NCI-H128 (cell line): ENCODE results near the gene AQP12A.
"Not testable (repeated sequence)": the region's sequence is repeated elsewhere in the genome, so short reads cannot be mapped to it uniquely, and the experiment has no call there.

ENCODE experiments used
- DNase-seq: peaks from one replicate; lab custom pipeline; 2025; ENCODE audit not compliant: unreplicated experiment; lab: John Stamatoyannopoulos, UW

The AQP12A gene

DNA sequence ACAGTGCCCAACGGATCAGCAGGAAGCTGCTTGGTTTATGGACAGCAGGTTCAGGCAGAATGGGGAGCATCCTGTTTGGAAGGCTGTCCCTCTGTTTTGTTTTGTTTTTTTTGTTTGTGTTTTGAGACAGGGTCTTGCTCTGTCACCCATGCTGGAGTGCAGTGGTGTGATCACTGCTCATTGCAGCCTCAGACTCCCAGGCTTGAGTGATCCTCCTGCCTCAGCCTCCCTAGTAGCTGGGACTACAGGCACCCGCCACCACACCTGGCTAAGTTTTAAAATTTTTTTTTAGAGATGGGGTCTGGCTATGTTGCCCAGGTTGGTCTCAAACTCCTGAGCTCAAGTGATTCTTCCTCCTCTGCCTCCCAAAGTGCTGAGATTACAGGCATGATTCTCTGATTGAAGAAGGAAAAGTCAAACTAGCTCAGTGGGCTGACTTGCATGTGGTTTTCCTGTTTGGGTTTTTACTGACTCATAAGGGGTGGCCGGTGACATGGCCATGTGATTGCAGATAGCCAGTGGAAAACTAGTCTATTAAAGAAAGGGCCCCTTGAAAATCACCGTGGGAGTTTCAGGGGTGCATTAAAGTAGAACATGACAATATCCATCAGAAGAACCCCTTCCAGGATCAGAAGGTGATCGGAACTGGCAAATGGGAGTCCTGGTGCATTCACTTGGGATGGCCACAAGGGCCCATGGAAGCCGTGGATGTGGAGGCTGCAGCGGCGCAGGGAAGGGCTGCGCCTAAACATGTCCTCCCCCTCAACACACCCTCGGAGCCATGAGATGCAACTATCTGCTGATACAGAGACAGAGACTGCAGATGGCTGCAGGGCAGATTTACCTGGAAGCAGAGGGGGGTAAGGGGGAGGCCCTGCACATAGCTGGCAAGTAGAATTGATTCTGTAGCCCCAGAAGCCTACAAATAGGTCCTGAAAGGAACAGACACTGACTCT, 35.5 kb upstream of the AQP12A start:
- no peak for DNase-seq

DNA sequence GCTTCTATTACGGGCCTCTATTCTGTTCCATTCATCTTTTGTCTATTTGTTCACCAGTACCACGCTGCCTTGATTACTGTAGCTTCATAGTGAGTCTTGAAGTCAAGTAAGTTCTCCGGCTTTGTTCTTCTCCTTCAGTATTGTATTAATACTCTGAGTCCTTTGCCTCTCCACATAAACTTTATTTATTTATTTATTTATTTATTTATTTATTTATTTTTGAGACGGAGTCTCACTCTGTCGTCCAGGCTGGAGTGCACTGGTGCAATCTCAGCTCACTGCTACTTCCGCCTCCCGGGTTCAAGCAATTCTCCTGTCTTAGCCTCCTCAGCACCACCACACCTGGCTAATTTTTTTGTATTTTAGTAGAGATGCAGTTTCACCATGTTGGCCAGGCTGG, 31.8 kb upstream of the AQP12A start:
- DNase-seq = not testable (repeated sequence)

DNA sequence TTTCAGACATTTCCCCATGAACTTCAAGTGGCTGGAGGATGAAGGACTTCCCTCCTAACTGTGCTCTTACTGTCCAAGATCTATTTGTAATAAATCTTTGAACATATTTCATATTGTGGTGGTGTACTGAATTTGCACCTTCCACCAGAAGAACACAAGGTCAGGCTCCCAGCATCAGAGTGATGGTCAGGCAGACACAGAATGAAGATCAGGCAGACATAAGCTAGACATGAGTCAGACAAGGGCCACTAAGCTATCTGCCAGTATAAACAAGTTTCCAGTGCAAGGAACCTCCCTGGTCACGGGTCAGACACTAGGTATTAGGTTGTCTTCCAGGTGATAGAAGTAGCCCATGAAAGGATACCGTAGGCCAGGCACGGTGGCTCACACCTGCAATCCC, 29.0 kb upstream of the AQP12A start:
- no peak for DNase-seq

DNA sequence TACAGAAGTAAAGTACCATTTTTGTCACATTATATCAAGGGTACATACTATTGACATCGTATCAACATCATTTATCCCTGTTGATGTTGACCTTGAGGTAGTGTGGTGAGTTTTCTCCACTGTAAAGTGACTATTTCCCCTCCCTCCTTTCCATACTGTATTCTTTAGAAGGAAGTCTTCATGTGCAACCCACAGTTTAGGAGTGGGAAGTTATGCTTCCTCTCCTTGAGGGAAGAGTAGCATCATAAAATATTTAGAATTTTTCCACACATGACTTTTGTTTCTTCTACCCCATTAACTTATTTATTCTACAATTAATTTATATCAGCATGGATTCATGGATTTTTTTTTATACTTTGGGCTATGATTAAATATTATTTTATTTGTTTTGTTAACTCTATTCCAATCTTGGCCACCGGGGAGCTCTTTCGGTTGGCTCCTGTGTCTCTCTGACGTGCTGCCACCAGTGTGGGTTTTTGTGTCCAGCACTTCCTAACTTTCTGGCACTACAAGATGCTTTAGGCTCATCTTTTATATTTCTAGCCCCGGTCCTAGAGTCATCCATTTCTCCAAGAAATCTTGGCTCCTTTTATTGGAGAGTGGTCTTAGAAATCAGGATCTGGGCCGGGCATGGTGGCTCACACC, 28.0 kb upstream of the AQP12A start:
- DNase-seq = no peak

DNA sequence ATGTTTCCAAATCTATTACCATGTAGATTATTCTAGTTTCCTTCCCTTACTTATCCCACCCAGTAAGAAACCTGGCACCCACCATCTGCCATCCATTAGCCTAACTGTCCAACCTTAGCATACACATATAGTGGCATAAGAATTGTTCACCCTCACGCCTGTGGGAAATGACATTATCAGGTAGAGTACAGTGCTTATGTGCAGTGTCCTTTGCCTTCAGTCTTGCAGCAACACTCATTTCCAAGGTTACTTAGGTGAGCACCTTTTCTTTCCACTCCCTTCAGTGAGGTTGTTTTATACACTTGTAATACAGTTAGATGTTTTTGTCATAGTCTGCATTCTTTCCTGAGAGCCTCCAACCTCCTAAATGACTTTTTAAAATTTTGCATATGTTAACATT, 27.0 kb upstream of the AQP12A start:
- DNase-seq = no peak

DNA sequence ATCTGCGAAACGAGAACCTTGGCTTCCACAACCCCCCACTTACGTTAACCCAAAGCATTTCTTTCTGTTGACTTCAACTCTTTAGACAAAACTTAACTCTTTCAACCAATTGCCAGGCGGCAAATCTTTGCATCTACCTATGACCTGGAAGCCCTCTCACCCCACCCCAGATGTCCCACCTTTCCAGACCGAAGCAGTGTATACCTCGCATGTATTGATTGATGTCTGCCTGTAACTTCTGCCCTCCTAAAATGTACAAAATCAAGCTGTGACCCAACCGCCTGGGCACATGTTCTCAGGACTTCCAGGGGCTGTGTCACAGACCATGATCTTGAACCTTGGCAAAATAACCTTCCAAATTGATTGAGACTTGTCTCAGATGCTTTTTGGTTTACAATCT, 21.3 kb upstream of the AQP12A start:
- DNase-seq = no peak

DNA sequence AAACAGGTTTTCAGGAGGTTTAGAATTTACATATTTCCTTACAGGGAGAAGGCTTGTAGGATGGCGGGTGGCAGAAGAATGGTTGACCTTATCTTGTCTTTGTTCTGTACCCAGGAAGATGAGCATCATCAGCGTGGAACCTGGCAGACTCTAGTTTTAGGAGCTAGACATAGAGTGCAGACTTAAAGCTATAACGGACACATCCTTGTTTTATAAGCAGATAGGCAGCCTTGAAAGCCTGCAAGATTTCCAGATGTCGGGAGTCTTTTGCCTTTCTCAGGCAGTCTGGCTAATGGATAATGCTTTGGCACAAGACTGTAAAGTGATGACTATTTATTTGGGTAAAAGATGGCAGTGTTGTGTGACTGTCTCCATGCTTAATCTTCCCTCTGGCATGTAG, 20.7 kb upstream of the AQP12A start:
- DNase-seq = no peak

DNA sequence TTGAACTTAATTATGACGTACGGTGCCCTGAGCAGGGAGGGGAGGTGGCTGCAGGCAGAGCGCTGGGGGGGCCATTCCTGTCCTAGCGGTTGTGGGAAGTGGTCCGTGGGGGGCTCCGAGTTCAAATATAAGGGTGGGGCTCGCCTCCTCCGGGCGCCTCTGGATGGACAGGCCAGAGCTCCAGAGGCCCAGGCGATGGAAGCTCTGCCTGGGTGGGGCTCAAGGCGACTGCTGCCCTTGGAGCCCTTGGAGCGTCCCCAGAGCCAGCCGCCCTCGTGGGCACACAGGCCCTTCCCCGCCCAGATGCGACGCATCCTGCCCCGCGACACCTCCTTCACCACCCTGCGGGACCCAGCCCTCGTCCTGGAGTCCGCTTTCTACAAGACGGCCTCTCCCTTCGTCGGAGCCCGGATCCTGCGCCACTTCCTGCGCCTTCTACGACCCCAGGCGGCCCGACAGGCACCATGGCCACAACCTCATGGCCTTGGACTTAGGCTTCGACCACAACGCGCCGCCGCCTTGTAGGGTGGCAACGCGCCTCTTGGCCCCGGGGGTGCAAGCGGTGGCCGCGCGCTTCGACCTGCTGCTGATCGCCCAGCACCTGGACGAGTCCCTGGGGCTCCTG, 19.5 kb upstream of the AQP12A start:
- DNase-seq = no peak

DNA sequence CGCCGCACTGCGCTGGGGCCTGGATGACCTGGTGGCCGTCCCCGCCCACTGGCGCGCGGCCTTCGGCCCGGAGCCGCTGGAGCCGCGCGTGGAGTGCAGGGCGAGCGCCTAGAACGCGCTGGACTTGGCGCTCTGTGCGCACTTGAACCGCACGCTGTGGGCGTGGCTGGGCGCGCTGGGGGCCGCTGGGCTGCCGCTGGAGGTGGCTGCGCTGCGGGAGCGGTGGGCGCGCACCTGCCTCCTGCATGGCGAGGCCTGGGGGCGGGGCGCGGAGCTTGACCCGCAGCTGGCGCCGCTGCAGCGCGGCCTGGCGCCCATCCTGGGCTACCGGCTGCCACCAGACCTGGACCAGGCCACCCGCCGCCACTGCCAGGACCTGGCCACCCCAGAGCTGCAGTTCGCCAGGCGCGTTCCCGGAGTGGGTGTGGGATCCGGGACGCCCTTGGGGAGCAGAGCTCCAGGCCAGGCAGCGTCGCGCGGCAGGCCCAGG, 18.9 kb upstream of the AQP12A start:
- no peak for DNase-seq

DNA sequence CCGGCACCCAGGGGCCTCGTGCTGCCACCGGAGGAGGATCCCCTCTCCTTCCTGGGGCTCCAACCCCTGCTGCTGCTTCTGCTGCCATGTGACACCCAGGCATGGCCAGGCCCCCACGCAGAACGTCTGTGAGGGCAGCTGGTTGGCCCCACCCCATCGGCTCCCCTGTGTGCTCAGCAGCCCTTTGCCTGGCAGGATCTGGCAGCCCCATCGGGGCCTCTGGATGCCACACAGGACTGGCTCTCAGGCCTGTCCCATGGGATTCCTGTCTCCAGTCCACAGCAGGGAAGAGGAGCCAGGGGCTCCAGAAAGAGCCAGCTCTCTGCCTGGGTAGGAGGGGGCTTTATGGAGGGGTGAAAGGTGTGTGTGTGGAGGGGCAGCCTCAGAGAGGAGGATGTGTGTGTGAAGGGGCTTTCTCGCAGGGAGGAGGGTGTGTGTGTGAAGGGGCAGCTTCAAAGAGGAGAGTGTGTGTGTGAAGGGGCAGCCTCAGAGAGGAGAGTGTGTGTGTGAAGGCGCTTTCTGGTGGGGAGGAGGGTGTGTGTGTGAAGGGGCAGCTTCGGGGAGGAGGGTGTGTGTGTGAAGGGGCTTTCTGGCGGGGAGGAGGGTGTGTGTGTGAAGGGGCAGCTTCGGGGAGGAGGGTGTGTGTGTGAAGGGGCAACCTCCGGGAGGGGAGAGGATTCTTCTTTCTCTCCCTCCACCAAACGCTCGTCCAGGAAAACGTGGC, 17.0 kb upstream of the AQP12A start:
- not testable (repeated sequence) for DNase-seq

DNA sequence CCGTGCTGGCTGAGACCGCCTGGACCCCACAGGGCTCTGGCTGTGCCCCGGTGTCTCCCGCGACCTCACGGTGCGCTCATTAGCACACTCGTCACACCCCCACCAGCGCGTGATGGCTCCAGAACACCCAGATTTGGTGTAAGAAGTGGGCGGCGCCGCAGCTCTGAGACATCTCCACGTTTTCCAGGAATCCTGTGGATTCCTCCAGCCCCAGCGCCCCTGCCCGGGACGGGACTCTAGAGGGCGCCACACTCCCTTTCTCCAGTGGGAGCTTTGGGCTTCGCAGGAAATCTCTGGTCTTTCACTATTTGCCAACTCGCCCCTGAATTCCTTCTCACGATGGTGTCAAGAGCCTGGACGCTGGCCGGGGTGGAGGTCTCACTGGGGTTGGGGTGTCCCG, 16.3 kb upstream of the AQP12A start:
- not testable (repeated sequence) for DNase-seq

DNA sequence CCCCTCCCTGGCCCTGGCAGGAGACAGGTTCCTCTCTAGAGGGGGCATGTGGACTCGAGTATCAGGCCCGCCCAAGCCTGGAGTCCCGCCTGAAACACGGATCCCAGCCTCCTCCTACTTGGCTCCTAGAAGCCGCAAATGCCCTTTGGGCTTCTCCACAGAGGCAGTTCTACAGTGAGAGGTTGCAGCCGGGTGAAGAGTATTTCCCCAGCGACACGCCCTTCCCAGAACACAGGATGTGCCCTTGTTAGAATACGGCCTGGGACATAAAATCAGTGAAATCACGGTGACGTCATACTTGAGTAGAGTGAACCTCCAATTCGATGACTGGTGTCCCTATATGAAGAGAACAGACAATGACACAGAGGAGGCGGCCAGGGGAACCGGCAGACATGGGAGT, 13.6 kb upstream of the AQP12A start:
- not testable (repeated sequence) for DNase-seq

DNA sequence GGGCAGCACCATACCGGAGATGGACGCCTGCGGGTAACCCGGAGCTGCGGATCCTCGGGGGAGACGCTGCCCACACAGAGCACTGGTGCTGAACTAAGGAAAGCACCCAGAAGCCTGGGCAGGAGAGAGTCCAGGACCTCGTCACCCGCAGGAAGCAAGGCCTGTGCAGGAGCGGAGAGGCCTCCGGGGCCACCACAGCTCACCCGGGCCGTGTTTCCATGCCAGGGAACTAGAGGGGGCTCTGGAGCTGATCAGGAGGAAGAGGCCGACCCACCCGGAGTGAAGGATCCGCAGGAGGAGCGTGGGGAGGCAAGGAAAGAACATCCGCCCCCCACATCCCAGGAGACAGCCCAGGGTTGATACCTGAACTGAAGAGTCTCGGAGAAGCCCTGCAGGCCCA, 12.8 kb upstream of the AQP12A start:
- not testable (repeated sequence) for DNase-seq

DNA sequence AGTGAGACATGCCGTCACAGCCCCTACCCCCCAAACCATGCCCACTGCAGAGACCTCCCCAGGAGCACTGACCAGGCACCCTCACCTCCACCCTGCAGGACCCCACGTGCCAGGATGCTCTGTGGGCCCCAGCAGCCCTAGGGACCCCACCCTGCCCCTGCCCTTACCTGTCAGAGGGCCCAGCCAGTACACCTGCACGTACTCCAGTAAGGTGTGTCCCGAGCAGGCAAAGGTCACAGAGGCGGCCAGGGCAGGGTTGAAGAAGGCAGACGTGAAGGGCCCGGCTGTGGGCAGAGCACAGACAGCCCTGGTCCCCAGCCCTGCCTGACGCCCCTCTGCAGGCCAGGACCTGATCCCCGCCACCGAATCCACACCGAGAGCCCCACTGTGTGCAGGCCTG, 11.5 kb upstream of the AQP12A start:
- not testable (repeated sequence) for DNase-seq

DNA sequence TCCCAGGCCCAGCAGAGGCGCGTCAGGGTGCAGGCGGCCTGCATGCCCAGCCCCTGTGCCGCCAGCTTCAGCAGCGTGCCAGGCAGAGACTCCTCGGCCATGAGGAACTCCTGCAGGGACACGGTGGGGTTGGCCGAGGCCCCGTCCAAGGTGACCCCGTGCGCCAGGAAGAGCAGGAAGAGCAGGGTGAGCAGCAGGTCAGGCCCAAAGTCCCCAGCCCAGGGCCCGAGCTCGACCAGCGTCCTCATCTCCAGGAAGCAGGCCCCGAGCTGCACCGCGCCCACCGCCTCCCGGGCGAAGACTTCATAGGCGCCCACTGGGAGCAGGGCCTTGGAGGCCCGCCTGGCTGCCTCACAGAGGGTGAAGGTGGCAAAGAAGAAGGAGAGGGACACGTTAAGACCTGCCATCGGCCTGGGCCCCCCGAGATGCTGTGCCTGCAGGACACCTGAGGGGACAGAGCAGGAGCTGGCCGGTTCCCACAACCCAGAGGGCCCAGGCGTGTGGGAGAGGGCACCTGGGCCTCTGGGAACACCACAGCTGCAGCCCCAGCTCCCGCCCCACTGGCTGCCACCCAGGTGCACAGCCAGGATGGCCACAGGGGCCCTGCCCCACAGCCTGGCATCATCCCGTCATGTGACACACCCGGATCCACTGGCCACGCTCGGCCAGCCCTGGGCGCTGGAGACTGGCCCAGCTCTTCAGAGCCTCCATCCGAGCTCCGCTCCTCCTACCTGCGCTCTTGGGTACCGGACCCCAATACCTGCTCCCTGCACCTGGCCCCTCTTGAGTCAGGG, 9.0 kb upstream of the AQP12A start, which contains the start of gene AQP12B:
AQP12B (minus strand) TSS at position 455 of the 794 bp plus-strand sequence; CDS start at position 407, 48 bp downstream.
- DNase-seq = not testable (repeated sequence)

DNA sequence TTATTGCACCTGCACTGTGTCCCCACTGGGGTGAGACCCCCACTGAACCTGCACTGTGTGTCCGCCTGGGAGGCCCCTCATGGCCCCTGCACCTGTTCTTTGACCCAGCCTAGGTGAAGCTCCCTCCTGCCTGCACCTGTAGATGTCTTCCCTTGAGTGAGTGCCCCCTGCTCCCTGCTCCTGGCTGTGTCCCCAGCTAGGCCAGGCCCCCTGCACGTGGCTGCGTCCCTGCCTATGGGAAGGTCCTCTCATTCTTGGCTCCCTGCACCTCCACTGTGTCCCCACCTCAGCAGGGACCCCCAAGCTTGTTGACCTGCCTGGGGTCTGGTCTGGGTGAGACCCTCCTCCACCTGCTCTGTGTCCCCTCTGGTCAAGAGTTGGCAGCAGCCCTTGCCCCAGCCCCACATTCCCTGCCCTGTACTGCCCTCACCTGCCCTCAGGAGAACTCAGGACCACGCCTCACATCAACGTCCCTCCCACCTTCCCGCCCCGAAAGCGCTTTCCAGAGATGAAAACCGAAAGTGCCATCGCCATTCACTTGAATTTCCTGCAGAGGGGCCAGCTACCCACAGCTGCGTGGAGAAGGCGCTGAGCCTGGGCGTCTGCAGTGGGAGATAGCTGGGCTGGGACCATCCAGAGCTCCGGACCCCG, 8.2 kb upstream of the AQP12A start:
- not testable (repeated sequence) for DNase-seq

DNA sequence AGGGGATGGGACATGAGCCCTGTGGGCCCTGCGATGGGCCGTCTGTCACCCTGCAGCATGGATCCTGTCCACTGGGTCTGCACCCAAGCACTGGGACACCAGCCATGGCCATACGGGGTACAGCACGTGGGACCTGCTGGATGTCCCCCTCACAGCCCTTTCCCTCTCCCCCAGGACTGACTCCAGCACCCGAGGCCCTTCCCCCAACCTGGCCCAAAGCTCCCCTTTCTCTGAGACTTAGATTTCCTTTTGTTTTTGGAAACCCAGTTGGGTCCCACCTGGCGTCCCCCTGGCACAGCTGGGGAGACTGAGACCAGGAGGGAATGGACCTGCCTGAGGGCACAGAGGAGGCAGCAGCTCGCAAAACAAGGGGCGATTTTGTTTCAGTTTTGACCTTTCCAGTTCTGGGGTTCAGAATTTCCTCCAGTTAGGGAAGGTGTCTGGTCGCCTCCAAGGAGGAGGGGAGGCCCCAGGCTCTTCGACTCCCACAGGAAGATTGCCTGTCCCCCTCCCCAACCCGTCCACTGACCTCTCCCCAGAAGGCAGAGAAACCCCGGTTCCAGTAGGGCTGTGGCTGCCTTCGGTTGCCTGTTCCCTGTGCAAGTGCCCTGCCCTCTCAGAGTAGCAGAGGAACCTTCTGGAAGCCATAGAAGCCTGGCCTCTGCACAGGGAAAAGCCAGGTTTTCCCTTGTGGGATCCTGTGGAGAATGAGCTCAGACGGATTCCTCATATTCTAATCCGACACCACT, 7.5 kb upstream of the AQP12A start:
- not testable (repeated sequence) for DNase-seq

DNA sequence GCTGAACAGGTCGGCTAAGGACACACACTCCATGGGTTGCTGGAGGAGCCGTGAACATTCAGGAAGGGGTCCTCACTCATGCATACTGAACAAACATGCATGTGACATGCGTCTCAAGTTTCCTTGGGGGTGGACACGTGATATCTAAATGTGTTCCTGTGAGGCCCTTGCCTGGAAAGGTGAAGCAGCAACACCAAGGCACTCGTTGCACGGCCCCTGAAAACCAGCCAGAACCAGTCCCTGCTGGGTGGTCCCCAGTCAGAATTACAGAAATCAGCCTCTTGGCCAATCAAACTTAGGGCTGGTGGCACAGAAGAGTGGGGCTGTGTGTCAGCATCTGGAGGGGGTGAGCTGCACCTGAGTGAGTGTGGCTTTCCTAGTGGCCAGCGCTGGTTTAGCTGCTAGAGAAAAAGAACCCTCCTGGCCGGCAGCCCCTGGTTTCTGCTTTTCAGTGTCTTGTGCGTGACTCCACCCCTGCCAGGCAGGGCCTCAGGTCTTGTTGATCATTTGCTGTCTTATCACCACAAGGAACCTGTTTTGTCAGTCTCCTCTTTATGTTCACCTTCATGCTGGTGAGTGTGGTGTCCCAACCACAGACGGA, 5.8 kb upstream of the AQP12A start:
- peak; percentile 16 for DNase-seq
